ENCODE results near the gene LGALS4.
"Not testable (repeated sequence)": the region's sequence is repeated elsewhere in the genome, so short reads cannot be mapped to it uniquely, and the experiment has no call there.

Gene LGALS4

GRCh38 chr19:38812841-38813320 is at the start of gene LGALS4:
Gene LGALS4 (minus strand): TSS chr19:38812945. CDS start chr19:38812886, 59 bp downstream.
- DNase-seq (ENCODE audit: low spot score) (no peak), FAIRE-seq (no peak)

- DNase-seq (ENCODE audit: low spot score), result no peak
- peak; percentile 70 for FAIRE-seq
Observed at GRCh38 chr19:38861368-38861767, 48.6 kb upstream of the LGALS4 start.

- DNase-seq (ENCODE audit: low spot score); FAIRE-seq: not testable (repeated sequence)
Observed at GRCh38 chr19:38859631-38860204, 47.0 kb upstream of the LGALS4 start.

GRCh38 chr19:38856813-38857212 is 44.1 kb upstream of the LGALS4 start:
- FAIRE-seq, result no peak
- DNase-seq (ENCODE audit: low spot score), result no peak

- DNase-seq (ENCODE audit: low spot score); FAIRE-seq: not testable (repeated sequence)
Observed at GRCh38 chr19:38855751-38856150, 43.0 kb upstream of the LGALS4 start.

- not testable (repeated sequence) for DNase-seq (ENCODE audit: low spot score); FAIRE-seq
Observed at GRCh38 chr19:38854961-38855360, 42.2 kb upstream of the LGALS4 start.

GRCh38 chr19:38853214-38853613 is 40.5 kb upstream of the LGALS4 start:
- no peak for DNase-seq (ENCODE audit: low spot score)
- no peak for FAIRE-seq

GRCh38 chr19:38852231-38853044 is 39.7 kb upstream of the LGALS4 start:
- DNase-seq (ENCODE audit: low spot score), result peak; percentile 44
- FAIRE-seq, result no peak

- peak; percentile 68 for DNase-seq (ENCODE audit: low spot score)
- no peak for FAIRE-seq
Observed at GRCh38 chr19:38851622-38852230, 39.0 kb upstream of the LGALS4 start.

- no peak for DNase-seq (ENCODE audit: low spot score)
- no peak for FAIRE-seq
Observed at GRCh38 chr19:38850976-38851621, 38.4 kb upstream of the LGALS4 start.

GRCh38 chr19:38850436-38850975 is 37.8 kb upstream of the LGALS4 start:
- no peak for DNase-seq (ENCODE audit: low spot score)
- FAIRE-seq, result peak; percentile 97

GRCh38 chr19:38849860-38850435 is 37.2 kb upstream of the LGALS4 start, which contains the start of gene HNRNPL:
Gene HNRNPL (minus strand): TSS chr19:38849986. CDS start chr19:38849966, 20 bp downstream.
- FAIRE-seq (no peak), DNase-seq (ENCODE audit: low spot score) (peak; percentile 100)

GRCh38 chr19:38849147-38849859 is 36.6 kb upstream of the LGALS4 start:
- DNase-seq (ENCODE audit: low spot score) (peak; percentile 91), FAIRE-seq (no peak)

GRCh38 chr19:38848299-38849146 is 35.8 kb upstream of the LGALS4 start:
- no peak for DNase-seq (ENCODE audit: low spot score)
- no peak for FAIRE-seq

GRCh38 chr19:38846097-38846496 is 33.4 kb upstream of the LGALS4 start:
- no peak for FAIRE-seq
- no peak for DNase-seq (ENCODE audit: low spot score)

GRCh38 chr19:38845374-38846024 is 32.8 kb upstream of the LGALS4 start:
- FAIRE-seq, result no peak
- no peak for DNase-seq (ENCODE audit: low spot score)

GRCh38 chr19:38844093-38844686 is 31.4 kb upstream of the LGALS4 start:
- DNase-seq (ENCODE audit: low spot score), result no peak
- FAIRE-seq, result no peak

GRCh38 chr19:38843175-38843758 is 30.5 kb upstream of the LGALS4 start:
- FAIRE-seq, result no peak

More at GRCh38 chr19:38843175-38843758, 30.5 kb upstream of the LGALS4 start:
- no peak for DNase-seq (ENCODE audit: low spot score)

Data from RCC 7860 (cell line).